Neural progenitor cell (in vitro differentiated cells): ENCODE data around the gene TMEM19. TPM values are rescaled to one million over a fixed set of nuclear protein-coding genes. Genes with fewer than 3 reads are reported as not detected.
A peak's percentile ranks its signal among the peaks of the same experiment; 100 is the strongest.

ENCODE experiments used
- DNase-seq: peaks from one replicate; pipeline ENCODE4 v3.0.0-alpha.2; 2016; ENCODE audit warnings: low spot score
- H2AFZ ChIP-seq: fragments of 200-600 bp; sonication (generic); replicated peaks from 2 replicates; pipeline ENCODE4 v1.6.1; 2016; ENCODE audit warnings: antibody characterized with exemption
- H3F3A ChIP-seq: fragments of 200-600 bp; sonication (generic); 2 replicates; pipeline ENCODE4 v1.6.1; 2016; ENCODE audit warnings: antibody characterized with exemption, low read depth
- H3K27ac ChIP-seq: fragments of 200-600 bp; sonication (generic); 2 replicates; pipeline ENCODE4 v1.5.1; 2016; ENCODE audit warnings: mild to moderate bottlenecking
- H3K27me3 ChIP-seq: fragments of 200-600 bp; sonication (generic); 2 replicates; pipeline ENCODE4 v1.6.1; 2016; ENCODE audit warnings: mild to moderate bottlenecking, moderate library complexity
- H3K36me3 ChIP-seq: fragments of 200-600 bp; sonication (generic); 2 replicates; pipeline ENCODE4 v1.5.1; 2016
- H3K4me1 ChIP-seq: fragments of 200-600 bp; sonication (generic); 2 replicates; pipeline ENCODE4 v1.6.1; 2016; ENCODE audit warnings: mixed run types
- H3K4me2 ChIP-seq: fragments of 200-600 bp; sonication (generic); 2 replicates; pipeline ENCODE4 v1.6.1; 2016
- H3K4me3 ChIP-seq: fragments of 200-600 bp; sonication (generic); 2 replicates; pipeline ENCODE4 v1.5.1; 2016
- H3K79me2 ChIP-seq: fragments of 200-600 bp; sonication (generic); 2 replicates; pipeline ENCODE4 v1.6.1; 2016; ENCODE audit warnings: low read depth
- H3K9ac ChIP-seq: fragments of 200-600 bp; sonication (generic); 2 replicates; pipeline ENCODE4 v1.6.1; 2016
- H3K9me3 ChIP-seq: fragments of 200-600 bp; sonication (generic); 2 replicates; pipeline ENCODE4 v1.5.1; 2016; ENCODE audit warnings: low read depth
- H4K20me1 ChIP-seq: fragments of 200-600 bp; sonication (generic); 2 replicates; pipeline ENCODE4 v1.6.1; 2016; ENCODE audit warnings: low read depth
- H3K27ac Mint-ChIP-seq: 3 replicates; pipeline ENCODE4 v1.8.0; 2021; ENCODE audit warnings: mixed read lengths
- H3K27me3 Mint-ChIP-seq: 2 replicates; pipeline ENCODE4 v1.8.0; 2022; ENCODE audit warnings: low read depth, mild to moderate bottlenecking, inconsistent platforms, moderate library complexity, mixed read lengths; ENCODE audit not compliant: insufficient read depth
- H3K36me3 Mint-ChIP-seq: 3 replicates; pipeline ENCODE4 v1.8.0; 2021; ENCODE audit warnings: mixed read lengths
- H3K4me1 Mint-ChIP-seq: 3 replicates; pipeline ENCODE4 v1.8.0; 2021; ENCODE audit warnings: mixed read lengths
- H3K4me3 Mint-ChIP-seq: 3 replicates; pipeline ENCODE4 v1.8.0; 2021; ENCODE audit warnings: mild to moderate bottlenecking, moderate library complexity, mixed read lengths
- H3K9me3 Mint-ChIP-seq: 3 replicates; pipeline ENCODE4 v1.8.0; 2020; ENCODE audit warnings: mixed read lengths
- CTCF ChIP-seq: fragments of 200-600 bp; sonication (generic); IDR thresholded peaks from 2 replicates; pipeline ENCODE4 v1.5.1; 2017; ENCODE audit warnings: antibody characterized with exemption, mild to moderate bottlenecking
- EZH2 ChIP-seq: fragments of 200-600 bp; sonication (generic); IDR thresholded peaks from 2 replicates; pipeline ENCODE4 v1.6.1; 2017; ENCODE audit warnings: antibody characterized with exemption, mild to moderate bottlenecking, moderate library complexity
- EZH2phosphoT487 ChIP-seq: fragments of 200-600 bp; sonication (generic); IDR thresholded peaks from 2 replicates; pipeline ENCODE4 v1.6.1; 2017; ENCODE audit warnings: antibody characterized with exemption
- total RNA-seq: library from RNA; depleted of rRNA; stranded (reverse); fragments of >200 nt; gene quantifications from 2 replicates; pipeline ENCODE4 v1.2.3, GENCODE V29; 2015; ENCODE audit warnings: low replicate concordance

TMEM19 gene
- total RNA-seq, 1 donor from 2014 or later = 9.3 TPM

DNA sequence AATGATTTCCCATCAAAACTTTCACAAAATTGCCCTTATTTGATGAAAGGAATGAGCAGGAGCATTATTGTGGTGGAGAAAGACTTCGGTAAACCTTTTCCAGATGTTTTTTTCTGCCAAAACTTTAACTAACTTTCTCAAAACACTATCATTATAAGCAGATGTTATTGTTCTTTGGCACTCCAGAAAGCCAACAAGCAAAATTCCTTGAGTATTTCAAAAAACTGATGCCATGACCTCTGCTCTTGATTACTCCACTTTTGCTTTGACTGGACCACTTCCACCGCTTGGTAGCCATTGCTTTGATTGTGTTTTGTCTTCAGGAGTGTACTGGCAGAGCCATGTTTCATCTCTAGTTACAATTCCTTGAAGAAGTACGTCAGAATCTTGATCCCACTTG lies 39.1 kb downstream of the TMEM19 start:
- no peak overlapping the region for H3K27ac Mint-ChIP-seq

DNA sequence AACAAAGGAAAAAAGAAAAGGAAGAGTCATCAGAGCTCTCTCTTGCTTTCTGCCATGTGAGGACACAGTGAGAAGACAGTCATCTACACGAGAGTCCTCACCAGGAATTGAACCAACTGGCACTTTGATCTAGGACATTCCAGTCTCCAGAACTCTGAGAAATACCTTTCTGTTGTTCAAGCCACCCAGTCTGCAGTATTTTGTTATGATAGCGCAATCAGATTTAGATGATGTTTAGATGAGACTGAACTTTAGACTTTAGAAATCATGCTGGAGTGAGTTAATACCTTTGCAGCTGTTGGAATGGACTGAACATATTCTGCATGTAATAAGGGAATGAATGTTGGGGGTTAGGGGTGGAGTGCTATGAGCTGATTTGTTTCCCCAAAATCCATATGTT lies 40.7 kb downstream of the TMEM19 start:
- no peaks in the 10 kb centered on the region for H4K20me1 ChIP-seq
- no peak overlapping the region for H3K4me3 ChIP-seq
- no peaks in the 10 kb centered on the region for H3K9me3 Mint-ChIP-seq
- no peaks in the 10 kb centered on the region for H3F3A ChIP-seq
- no peak for DNase-seq
- H3K4me3 Mint-ChIP-seq = no peak overlapping the region
- no peaks in the 10 kb centered on the region for H3K9me3 ChIP-seq
- no peaks in the 10 kb centered on the region for H3K27me3 Mint-ChIP-seq
- no peaks in the 10 kb centered on the region for H3K36me3 ChIP-seq
- TF ChIP-seq CTCF (no peak), EZH2phosphoT487 (no peak), EZH2 (no peak)
- H3K4me2 ChIP-seq = no peak overlapping the region
- H3K4me1 Mint-ChIP-seq = no peaks in the 10 kb centered on the region
- no peak overlapping the region for H3K9ac ChIP-seq
- no peak overlapping the region for H3K27ac ChIP-seq
- no peaks in the 10 kb centered on the region for H3K36me3 Mint-ChIP-seq
- no peaks in the 10 kb centered on the region for H3K4me1 ChIP-seq
- H2AFZ ChIP-seq = no peak overlapping the region
- H3K27ac Mint-ChIP-seq = no peak overlapping the region
- no peaks in the 10 kb centered on the region for H3K27me3 ChIP-seq
- H3K79me2 ChIP-seq = no peaks in the 10 kb centered on the region

More for the DNA sequence above, 39.1 kb downstream of the TMEM19 start:
- no peak overlapping the region for H3K4me3 Mint-ChIP-seq
- Histone ChIP-seq H3K79me2 (no peaks in the 10 kb centered on the region), H3K9me3 (no peaks in the 10 kb centered on the region), H3F3A (no peaks in the 10 kb centered on the region), H3K9ac (no peak overlapping the region), H3K4me1 (no peaks in the 10 kb centered on the region), H3K4me3 (no peak overlapping the region), H3K27ac (no peak overlapping the region), H3K4me2 (no peak overlapping the region), H4K20me1 (no peaks in the 10 kb centered on the region), H3K36me3 (no peaks in the 10 kb centered on the region), H2AFZ (peak overlapping the region; percentile 6), H3K27me3 (no peaks in the 10 kb centered on the region)
- H3K9me3 Mint-ChIP-seq = no peaks in the 10 kb centered on the region
- no peak for DNase-seq
- H3K27me3 Mint-ChIP-seq = no peaks in the 10 kb centered on the region
- no peaks in the 10 kb centered on the region for H3K36me3 Mint-ChIP-seq
- no peaks in the 10 kb centered on the region for H3K4me1 Mint-ChIP-seq
- TF ChIP-seq EZH2phosphoT487 (no peak), EZH2 (no peak), CTCF (no peak)

- Mint-ChIP-seq H3K27ac (no peak overlapping the region), H3K9me3 (no peaks in the 10 kb centered on the region), H3K4me1 (no peaks in the 10 kb centered on the region), H3K27me3 (no peaks in the 10 kb centered on the region), H3K36me3 (no peaks in the 10 kb centered on the region), H3K4me3 (no peak overlapping the region)
- H3K27me3 ChIP-seq = no peaks in the 10 kb centered on the region
- no peak overlapping the region for H3K4me2 ChIP-seq
- H3K4me1 ChIP-seq = no peaks in the 10 kb centered on the region
- H4K20me1 ChIP-seq = no peaks in the 10 kb centered on the region
- no peaks in the 10 kb centered on the region for H3K36me3 ChIP-seq
- no peak overlapping the region for H3K27ac ChIP-seq
- H2AFZ ChIP-seq = no peak overlapping the region
- H3K4me3 ChIP-seq = no peak overlapping the region
- H3F3A ChIP-seq = no peaks in the 10 kb centered on the region
- H3K79me2 ChIP-seq = no peaks in the 10 kb centered on the region
- DNase-seq = no peak
- TF ChIP-seq EZH2 = no peak
- no peak for TF ChIP-seq EZH2phosphoT487
- TF ChIP-seq CTCF = no peak
- no peak overlapping the region for H3K9ac ChIP-seq
- H3K9me3 ChIP-seq = no peaks in the 10 kb centered on the region
Observed at GRCh38 chr12:71727958-71728357, 42.1 kb downstream of the TMEM19 start.

DNA sequence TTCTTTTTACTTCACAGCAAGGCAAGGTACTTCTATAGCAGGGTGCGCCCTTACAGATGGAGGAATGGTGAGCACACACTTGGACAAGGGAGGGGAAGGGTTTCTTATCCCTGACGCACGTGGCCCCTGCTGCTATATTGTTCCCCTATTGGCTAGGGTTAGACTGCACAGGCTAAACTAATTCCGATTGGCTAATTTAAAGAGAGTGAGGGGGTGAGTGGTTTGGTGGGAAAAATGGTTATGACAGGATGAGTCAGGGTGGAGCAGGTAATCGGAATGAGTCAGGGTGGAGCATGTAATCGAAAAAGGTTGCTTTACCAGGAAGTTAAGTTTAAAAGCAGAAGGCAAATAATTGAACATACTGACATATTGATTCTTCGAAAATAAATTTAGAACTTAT lies 45.1 kb downstream of the TMEM19 start:
- H3K36me3 Mint-ChIP-seq = no peaks in the 10 kb centered on the region
- Histone ChIP-seq H3F3A (no peaks in the 10 kb centered on the region), H3K27ac (no peak overlapping the region), H4K20me1 (no peaks in the 10 kb centered on the region), H3K79me2 (no peaks in the 10 kb centered on the region), H3K4me2 (no peak overlapping the region), H3K4me3 (no peak overlapping the region), H3K9ac (no peak overlapping the region), H3K27me3 (no peaks in the 10 kb centered on the region), H2AFZ (no peak overlapping the region), H3K36me3 (no peaks in the 10 kb centered on the region), H3K4me1 (no peaks in the 10 kb centered on the region), H3K9me3 (no peaks in the 10 kb centered on the region)
- H3K4me1 Mint-ChIP-seq = no peaks in the 10 kb centered on the region
- DNase-seq = no peak
- peaks cover 2% of the 10 kb centered on the region for H3K27me3 Mint-ChIP-seq
- no peak overlapping the region for H3K27ac Mint-ChIP-seq
- no peaks in the 10 kb centered on the region for H3K9me3 Mint-ChIP-seq
- TF ChIP-seq EZH2 (no peak), CTCF (no peak), EZH2phosphoT487 (no peak)
- no peak overlapping the region for H3K4me3 Mint-ChIP-seq
